Large intestine (tissue), 3 donors: Measurements from ENCODE around the gene TBC1D14. TPM values are rescaled to one million over a fixed set of nuclear protein-coding genes. Genes with fewer than 3 reads are reported as not detected.

ENCODE experiments used
- DNase-seq, 2 donors: peaks; one replicate each; pipeline versions ENCODE4 v3.0.0 to v3.0.0-alpha.2; 2013
- H3K27ac ChIP-seq: one replicate; pipeline ENCODE4 v1.5.1; 2013; ENCODE audit warnings: low read length
- H3K27me3 ChIP-seq: 2 replicates; pipeline ENCODE4 v1.6.1; 2013; ENCODE audit warnings: low read length; ENCODE audit not compliant: control insufficient read depth, insufficient read depth
- H3K36me3 ChIP-seq: 2 replicates; pipeline ENCODE4 v1.6.1; 2013; ENCODE audit warnings: low read length; ENCODE audit not compliant: control insufficient read depth, insufficient read depth
- H3K4me1 ChIP-seq: one replicate; pipeline ENCODE4 v1.6.1; 2013; ENCODE audit warnings: low read length; ENCODE audit not compliant: control insufficient read depth, insufficient read depth
- H3K4me3 ChIP-seq: one replicate; pipeline ENCODE4 v1.5.1; 2013; ENCODE audit warnings: low read length
- H3K9me3 ChIP-seq: one replicate; pipeline ENCODE4 v1.6.1; 2013; ENCODE audit warnings: mild to moderate bottlenecking, low read depth, low read length, moderate library complexity; ENCODE audit not compliant: control insufficient read depth
- WGBS: methylation state at CpG from one replicate; pipeline ENCODE4 v1.1.5; 2013; ENCODE audit warnings: low lambda C conversion rate; ENCODE audit not compliant: insufficient coverage; 5-methylcytosine and 5-hydroxymethylcytosine counted together
- polyA plus RNA-seq: library from polyadenylated mRNA; unstranded; fragments of 120-200 nt; gene quantifications from one replicate; pipeline ENCODE4 v1.2.1, GENCODE V29; 2013

Gene TBC1D14
- polyA plus RNA-seq, 1 donor = 48.9 TPM

DNA sequence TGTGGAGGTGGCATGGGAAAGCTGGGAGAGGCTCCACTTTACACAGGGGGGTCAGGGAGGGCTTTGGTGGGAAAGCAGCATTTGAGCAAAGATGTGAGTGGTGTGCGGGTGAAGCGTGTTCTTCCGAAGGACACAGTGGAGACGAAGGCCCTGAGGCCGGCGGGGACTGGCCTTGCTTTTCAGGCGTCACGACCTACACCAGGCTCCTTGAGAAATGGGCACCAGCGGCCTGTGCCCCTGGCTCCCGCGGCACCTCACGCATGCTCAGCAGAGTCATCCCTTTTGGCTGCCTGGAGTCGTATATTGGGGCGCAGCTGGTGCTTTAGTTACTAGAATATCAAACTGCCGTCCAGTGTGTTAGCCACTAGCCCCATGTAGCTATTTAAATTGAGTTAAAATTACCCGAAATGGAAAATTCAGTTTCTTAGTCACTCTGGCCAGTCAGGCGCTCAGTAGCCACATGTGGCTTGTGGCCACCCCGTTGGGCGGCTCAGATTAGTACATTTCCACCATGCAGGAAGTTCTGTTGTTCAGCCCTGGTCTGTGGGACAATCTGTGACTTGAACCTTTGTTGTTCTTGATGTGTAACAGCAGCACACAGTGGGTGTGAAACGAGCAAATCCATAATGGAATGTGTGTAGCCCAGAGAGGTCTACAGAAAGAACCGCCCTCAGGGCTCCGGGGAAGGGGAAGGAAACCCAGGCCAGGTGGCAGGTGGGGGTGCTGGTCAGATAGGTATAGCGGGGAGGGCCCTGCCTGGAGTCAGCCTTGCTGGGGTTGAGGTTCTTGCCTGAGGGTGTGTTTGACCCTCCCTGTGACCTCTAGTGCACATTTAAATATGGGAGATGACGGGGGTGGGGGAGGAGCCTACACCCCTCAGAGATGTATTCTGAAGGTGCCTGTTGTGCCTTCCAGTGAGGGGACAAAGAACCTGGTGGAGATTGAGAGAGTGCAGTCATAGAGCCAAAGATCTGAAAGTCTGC lies 30.4 kb downstream of the TBC1D14 start:
- H3K27ac ChIP-seq = peak overlapping the region; percentile 96
- H3K4me3 ChIP-seq = no peak overlapping the region

DNA sequence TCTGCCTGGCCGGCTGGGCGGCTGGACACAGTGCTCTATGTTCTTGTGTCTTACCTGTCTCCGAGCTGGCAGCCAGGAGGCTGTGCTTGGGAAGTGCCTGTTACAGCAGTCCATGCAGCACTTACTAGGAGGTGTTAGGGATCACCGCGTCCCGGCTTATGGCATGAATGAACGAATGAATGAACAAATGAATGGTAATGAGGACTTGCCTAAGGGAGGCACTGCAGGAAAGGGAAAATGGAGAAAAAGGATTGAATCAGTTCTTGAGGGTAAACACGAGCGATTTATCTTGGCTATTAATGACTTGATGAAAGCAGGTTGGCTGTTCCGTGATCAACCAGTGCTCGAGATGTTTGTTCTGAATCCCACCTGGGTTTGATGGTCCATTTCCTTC lies 31.1 kb downstream of the TBC1D14 start:
- H3K36me3 ChIP-seq = peaks cover 3% of the 10 kb centered on the region
- WGBS = 80% methylated on average over 1 of the region's 11 CpGs

More for the DNA sequence above, 30.4 kb downstream of the TBC1D14 start:
- Histone ChIP-seq H3K27me3 (no peaks in the 10 kb centered on the region), H3K4me1 (peaks cover 72% of the 10 kb centered on the region), H3K36me3 (peaks cover 3% of the 10 kb centered on the region), H3K9me3 (no peaks in the 10 kb centered on the region)
- DNase-seq = no peak
- 100% methylated on average over 1 of the region's 24 CpGs for WGBS

DNA sequence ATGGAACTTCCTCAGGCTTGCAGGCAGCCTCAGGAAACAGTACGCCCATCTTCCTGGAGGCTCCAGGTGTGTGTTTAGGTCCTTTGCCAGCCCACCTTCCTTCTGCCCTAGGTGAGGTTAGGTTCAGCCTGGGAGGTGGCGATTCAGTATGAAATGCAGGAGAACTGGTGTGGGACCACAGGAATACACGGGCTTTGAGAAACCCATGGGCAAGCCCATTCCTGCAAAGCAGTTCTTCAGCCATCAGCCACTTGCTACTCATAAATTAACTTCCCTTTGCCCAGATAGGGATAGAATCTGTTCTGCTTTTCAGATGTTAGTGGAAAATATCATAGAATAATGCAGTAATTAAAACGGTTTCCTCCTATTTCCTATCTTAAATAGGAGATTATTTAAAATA lies 32.2 kb downstream of the TBC1D14 start:
- 60% methylated on average over 1 of the region's 4 CpGs for whole genome bisulfite sequencing
- H3K36me3 ChIP-seq = peaks cover 3% of the 10 kb centered on the region
- H3K27ac ChIP-seq = peak overlapping the region; percentile 96
- H3K27me3 ChIP-seq = no peaks in the 10 kb centered on the region
- no peak for DNase-seq
- no peaks in the 10 kb centered on the region for H3K9me3 ChIP-seq
- peaks cover 66% of the 10 kb centered on the region for H3K4me1 ChIP-seq
- no peak overlapping the region for H3K4me3 ChIP-seq

More for the DNA sequence above, 31.1 kb downstream of the TBC1D14 start:
- Histone ChIP-seq H3K9me3 (no peaks in the 10 kb centered on the region), H3K27me3 (no peaks in the 10 kb centered on the region), H3K4me3 (no peak overlapping the region), H3K4me1 (peaks cover 70% of the 10 kb centered on the region), H3K27ac (peak overlapping the region; percentile 96)
- DNase-seq = no peak

DNA sequence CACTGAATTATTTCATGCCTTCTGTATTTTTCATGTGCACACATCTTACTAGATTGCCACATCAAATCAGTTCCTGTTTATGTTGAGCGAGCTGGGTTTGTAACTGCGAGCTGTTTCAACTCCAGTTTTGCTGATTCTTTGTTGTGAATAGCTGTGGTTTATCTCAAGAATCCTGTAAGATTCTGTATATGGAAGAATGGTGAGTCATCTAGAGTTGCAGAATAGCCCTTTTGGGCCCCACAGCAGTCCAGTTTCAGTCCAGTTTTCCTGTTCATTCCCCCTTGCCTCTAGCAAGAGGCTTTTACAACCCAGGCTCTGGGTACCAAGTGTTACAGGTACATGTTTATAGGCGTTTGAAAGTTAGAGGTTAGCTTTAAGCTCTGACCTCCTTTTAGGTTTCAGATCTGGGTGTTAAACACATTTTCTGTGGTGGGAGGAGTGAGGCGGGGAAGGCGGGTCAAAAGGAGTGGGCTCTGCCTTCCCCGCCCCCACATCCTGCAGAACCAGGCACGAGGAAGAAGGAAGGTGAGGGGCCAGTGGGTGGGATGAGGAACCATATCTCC lies 32.7 kb downstream of the TBC1D14 start:
- DNase-seq = peak; percentile 90 to 94
- H3K9me3 ChIP-seq = no peaks in the 10 kb centered on the region
- no peak overlapping the region for H3K4me3 ChIP-seq
- H3K27ac ChIP-seq = peak overlapping the region; percentile 96
- H3K4me1 ChIP-seq = peaks cover 62% of the 10 kb centered on the region
- peaks cover 3% of the 10 kb centered on the region for H3K36me3 ChIP-seq
- WGBS = no CpG with 5 or more reads among the region's 7 CpGs
- no peaks in the 10 kb centered on the region for H3K27me3 ChIP-seq

DNA sequence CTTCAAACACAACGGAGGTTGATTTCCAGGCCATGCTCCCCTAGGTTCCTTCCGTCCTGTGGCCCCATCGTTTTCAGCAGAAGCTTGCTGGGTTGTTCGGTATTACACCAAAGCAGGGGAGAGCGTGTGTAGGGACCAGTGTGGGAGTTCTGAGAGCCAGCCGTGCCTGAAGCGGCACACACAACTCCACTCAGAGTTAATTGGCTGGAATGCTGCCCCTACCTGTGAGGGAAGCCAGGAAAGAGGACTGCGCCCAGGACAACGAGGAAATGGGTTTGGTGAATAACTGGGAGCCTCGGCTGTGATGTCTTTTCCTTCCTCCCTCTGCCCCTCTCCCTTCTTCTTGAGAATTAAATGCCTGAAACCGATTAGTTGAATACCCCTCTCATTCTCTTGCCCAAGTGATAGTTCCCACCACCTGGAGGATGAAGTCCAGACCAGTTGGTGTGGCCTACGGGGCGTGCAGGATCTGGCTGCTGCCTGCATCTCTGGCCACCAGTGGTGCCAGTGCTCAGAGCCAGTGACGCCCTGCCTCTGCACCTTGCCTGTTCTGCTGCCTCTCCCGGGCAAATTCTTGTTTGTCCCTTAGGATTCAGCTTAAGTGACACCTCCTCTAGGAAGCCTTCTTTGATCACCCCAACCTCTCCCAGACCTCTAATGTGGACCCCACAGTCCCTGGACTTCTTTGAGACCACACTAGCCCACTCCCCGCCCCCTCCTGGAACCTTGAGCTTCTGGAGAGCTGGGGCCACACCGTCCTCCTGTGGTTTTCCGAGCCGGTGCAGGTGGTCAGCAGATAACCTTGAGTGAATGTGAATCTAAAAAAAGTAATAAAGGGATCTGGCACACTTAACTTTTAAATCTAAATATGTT lies 33.6 kb downstream of the TBC1D14 start:
- WGBS = 40% methylated on average over 1 of the region's 19 CpGs
- H3K4me1 ChIP-seq = peaks cover 57% of the 10 kb centered on the region
- H3K9me3 ChIP-seq = no peaks in the 10 kb centered on the region
- H3K36me3 ChIP-seq = peaks cover 3% of the 10 kb centered on the region
- H3K27me3 ChIP-seq = no peaks in the 10 kb centered on the region
- H3K27ac ChIP-seq = peak overlapping the region; percentile 96
- DNase-seq = peak in 1 of 2 donors; percentile 53
- H3K4me3 ChIP-seq = no peak overlapping the region

DNA sequence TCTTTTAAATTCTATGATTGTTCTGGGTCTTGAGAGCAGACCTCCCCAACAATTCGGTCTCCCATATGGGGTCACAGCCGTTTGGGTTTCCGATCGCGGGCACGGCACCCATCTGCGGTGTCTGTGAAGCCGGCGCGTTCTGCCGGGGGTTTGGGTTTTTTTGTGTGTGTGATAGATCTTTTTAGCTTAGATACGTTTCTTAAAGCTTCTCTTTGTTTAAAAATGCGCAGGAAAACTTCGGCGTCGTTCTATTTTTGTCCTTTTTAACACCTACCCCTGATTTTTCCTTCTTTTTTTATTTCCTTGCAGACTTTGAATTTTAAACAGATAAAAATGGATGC lies 34.2 kb downstream of the TBC1D14 start:
- no peak for DNase-seq
- Histone ChIP-seq H3K36me3 (peaks cover 3% of the 10 kb centered on the region), H3K9me3 (no peaks in the 10 kb centered on the region), H3K27ac (peak overlapping the region; percentile 96), H3K4me3 (no peak overlapping the region), H3K27me3 (no peaks in the 10 kb centered on the region), H3K4me1 (peaks cover 59% of the 10 kb centered on the region)
- 90% methylated on average over 6 of the region's 16 CpGs for WGBS

DNA sequence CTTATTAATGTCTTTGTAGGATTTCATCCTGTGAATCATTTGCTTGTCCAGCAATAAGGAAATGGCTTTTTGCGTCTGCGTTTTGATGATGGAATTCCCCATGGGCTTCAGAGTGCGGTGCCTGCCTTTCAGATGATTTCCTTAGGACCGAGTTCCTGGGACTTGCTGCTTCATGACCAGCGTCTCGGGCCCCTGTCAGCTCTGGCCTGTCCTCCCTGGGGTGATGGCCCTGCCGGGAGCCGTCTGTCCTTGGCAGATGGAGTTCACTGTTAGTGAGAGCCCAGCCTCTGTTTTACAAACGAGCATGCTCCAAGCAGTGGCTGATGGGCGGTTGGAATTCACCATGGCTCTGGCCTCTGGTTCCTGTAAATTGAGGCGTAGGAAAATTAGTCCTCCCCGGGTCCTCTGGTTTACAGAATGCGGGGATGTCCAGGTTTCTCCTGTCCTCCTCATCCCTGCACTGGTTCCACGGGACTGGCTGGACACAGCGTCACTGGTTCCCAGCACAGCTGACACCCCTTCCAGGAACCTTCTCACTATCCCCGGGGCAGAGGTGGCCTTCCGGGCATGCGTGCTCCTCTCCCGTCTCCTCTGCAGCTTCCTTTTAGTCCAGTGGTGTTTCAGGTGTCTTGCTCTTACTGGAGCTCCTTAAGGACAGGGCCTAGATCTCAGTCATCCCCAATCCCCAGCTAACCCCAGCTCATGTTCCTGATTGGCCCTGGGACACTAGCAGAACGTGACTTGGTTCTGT lies 34.9 kb downstream of the TBC1D14 start:
- DNase-seq = peak; percentile 59 to 74
- WGBS = 100% methylated on average over 1 of the region's 20 CpGs
- Histone ChIP-seq H3K27ac (peak overlapping the region; percentile 96), H3K27me3 (no peaks in the 10 kb centered on the region), H3K4me1 (peaks cover 64% of the 10 kb centered on the region), H3K9me3 (no peaks in the 10 kb centered on the region), H3K36me3 (peaks cover under 1% of the 10 kb centered on the region), H3K4me3 (no peak overlapping the region)

DNA sequence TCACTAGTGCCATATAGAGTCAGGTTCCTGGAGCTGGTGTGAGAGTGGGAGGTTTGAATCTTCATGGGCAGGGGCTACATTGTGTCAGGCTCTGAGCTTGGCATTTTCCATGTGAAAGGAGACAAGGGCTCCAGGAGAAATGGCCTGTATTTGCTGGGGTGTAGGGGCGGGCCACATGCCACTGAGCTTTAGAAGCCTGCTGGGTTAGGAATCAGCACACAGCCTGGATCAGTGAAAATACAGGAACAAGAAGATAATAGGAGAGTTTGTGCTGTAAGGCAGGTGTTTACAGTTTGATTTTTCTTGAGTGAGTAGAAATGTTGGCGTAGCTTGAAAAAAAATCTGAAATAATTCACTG lies 35.4 kb downstream of the TBC1D14 start:
- DNase-seq = no peak
- WGBS = no CpG with 5 or more reads among the region's 2 CpGs
- no peaks in the 10 kb centered on the region for H3K27me3 ChIP-seq

DNA sequence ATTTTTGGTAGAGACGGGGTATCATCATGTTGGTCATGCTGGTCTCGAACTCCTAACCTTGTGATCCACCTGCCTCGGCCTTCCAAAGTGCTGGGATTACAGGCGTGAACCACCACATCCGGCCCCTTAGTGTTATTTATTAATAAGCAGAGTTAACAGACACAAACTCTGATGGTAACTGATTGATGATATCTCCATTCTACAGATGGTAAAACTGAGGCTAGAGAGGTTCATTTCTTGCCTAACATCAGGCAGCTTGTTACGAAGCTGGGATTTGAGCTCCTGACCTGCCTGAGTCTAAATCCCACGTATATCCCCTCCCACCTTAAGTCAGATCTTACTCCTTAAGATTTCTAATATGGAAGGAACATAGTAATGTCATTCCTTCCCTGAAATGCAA lies 36.9 kb downstream of the TBC1D14 start:
- peak overlapping the region; percentile 44 for H3K27ac ChIP-seq
- DNase-seq = no peak
- no peaks in the 10 kb centered on the region for H3K27me3 ChIP-seq
- no peak overlapping the region for H3K4me3 ChIP-seq
- no peaks in the 10 kb centered on the region for H3K36me3 ChIP-seq
- H3K4me1 ChIP-seq = peaks cover 54% of the 10 kb centered on the region
- WGBS = 100% methylated on average over 1 of the region's 7 CpGs
- no peaks in the 10 kb centered on the region for H3K9me3 ChIP-seq

More for the DNA sequence above, 35.4 kb downstream of the TBC1D14 start:
- no peaks in the 10 kb centered on the region for H3K9me3 ChIP-seq
- no peaks in the 10 kb centered on the region for H3K36me3 ChIP-seq
- no peak overlapping the region for H3K4me3 ChIP-seq
- peak overlapping the region; percentile 96 for H3K27ac ChIP-seq
- H3K4me1 ChIP-seq = peaks cover 65% of the 10 kb centered on the region

DNA sequence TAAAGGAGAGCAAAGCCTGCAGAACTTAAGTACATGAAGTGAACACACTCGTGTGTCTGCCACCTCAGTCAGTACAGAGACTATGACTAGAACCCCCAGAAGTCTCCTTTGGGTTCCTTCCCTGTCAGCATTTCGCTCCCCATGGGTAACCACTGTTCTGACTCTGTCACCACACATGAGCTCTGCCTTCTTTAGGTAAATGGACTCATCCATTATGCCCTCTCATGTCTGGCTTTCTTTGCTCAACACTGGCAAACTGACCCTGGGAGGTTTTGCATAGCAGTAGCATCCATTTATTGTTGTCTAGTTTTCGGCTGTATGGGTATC lies 38.5 kb downstream of the TBC1D14 start:
- no CpG with 5 or more reads among the region's 3 CpGs for WGBS

More for the DNA sequence above, 38.5 kb downstream of the TBC1D14 start:
- Histone ChIP-seq H3K27me3 (no peaks in the 10 kb centered on the region), H3K27ac (peak overlapping the region; percentile 84), H3K4me1 (peaks cover 40% of the 10 kb centered on the region), H3K36me3 (no peaks in the 10 kb centered on the region), H3K9me3 (no peaks in the 10 kb centered on the region), H3K4me3 (no peak overlapping the region)
- DNase-seq = no peak
